GM08714 (cell line): ENCODE data around the gene FNDC11.
A peak's percentile ranks its signal among the peaks of the same experiment; 100 is the strongest.
"Not testable (repeated sequence)": the region's sequence is repeated elsewhere in the genome, so short reads cannot be mapped to it uniquely, and the experiment has no call there.

ENCODE experiments used
- H3K4me3 ChIP-seq: fragments of 200-500 bp; sonication (Bioruptor generic); 2 replicates; pipeline ENCODE4 v1.5.1; 2014; ENCODE audit warnings: mild to moderate bottlenecking, low read length, inconsistent platforms
- ZNF274 ChIP-seq: IDR thresholded peaks from 2 replicates; pipeline ENCODE4 v1.6.1; 2012; ENCODE audit warnings: mild to moderate bottlenecking, low read depth, low read length

The FNDC11 gene

DNA sequence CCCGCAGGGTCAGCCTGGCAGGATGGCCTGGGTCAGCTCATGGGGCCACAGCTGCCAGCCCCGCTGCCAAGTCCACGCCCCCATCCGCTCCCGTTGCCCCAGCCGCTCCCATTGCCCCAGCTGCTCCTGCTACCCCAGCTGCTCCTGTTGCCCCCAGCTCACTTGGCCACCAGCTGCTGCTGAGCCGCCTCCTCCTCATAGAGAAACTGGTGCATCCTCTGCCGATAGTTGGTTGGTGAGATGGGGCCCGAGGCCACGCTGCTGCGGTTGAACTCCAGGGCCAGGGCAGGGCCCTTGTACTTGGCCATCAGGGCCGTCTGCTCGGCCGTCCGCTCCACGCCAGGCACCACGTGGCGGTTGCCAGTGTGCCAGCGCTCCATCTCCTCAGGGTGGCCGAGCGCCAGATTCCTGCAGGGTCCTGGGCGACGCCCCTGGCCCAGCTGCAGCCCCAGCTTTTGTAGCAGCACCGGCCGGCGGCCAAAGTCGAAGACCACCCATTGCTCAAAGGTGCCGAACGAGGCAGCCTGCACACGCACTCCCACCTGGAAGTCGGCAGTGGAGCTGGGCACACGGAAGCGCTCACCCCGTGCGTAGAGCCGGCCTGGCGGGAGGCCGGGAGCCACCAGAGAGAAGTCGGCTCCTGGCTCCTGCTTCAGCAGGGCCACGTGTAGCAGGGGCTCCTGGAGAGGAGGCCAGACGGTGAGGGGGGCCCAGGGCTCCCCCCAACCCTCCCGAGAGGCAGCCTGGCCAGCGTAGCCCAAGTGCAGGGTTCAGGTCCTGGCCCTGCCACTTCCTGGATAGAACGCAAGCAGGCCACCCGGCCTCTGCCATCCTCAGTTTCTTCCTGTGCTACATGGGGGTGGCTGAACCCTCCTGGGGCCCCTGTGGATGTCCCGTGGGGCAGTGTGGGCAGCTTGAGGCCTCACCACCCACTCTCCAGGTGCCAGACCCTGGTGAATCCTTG, 15.3 kb downstream of the FNDC11 start:
- TF ChIP-seq ZNF274, result no peak

DNA sequence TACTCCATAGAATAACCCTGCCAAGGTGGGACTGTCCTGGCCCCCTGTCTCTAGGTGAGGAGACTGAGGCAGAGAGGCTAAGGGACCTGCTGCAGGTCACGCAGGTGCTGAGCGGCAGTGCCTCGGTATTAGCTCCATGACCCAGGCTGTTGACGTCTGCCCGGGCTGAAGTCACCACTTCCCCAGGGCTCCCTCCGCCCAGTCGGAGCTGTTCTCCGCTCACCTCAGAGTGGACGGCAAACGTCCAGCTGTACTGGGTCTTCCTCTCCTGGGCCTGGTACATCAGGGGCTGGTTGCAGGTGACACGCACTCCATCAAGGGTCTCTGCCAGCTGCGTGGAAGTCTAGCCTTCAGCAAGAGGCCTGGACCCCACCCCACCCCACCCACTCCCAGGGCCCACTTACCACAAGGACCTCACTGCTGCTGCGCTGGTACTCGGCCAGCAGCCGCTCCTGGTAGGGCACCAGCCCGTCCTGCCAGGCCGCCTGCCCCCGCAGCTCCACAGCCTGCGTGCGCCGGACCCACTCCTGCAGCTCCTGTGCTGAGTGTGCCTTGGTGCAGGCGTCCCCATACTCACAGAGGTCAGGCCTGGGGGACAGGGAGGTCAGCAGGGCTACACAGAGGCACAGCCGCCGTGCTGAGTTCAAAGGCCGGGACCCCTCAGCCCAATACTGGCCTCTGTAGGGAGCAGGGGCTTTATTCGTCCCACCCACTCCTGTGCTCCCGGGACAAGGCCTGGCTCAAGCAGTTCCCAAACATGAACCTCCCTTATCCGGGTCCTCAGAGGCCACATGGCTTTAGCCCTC, 16.5 kb downstream of the FNDC11 start:
- H3K4me3 ChIP-seq, result no peak overlapping the region
- TF ChIP-seq ZNF274, result no peak

More for the DNA sequence above, 15.3 kb downstream of the FNDC11 start:
- no peak overlapping the region for H3K4me3 ChIP-seq

DNA sequence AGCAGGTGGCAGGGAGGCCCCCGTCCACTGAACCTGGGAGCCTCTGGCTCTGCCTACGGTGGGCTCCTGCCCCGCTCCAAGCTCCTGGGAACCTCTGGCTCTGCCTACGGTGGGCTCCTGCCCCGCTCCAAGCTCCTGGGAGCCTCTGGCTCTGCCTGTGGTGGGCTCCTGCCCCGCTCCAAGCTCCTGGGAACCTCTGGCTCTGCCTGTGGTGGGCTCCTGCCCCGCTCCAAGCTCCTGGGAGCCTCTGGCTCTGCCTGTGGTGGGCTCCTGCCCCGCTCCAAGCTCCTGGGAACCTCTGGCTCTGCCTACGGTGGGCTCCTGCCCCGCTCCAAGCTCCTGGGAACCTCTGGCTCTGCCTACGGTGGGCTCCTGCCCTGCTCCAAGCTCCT, 17.1 kb downstream of the FNDC11 start:
- not testable (repeated sequence) for H3K4me3 ChIP-seq

DNA sequence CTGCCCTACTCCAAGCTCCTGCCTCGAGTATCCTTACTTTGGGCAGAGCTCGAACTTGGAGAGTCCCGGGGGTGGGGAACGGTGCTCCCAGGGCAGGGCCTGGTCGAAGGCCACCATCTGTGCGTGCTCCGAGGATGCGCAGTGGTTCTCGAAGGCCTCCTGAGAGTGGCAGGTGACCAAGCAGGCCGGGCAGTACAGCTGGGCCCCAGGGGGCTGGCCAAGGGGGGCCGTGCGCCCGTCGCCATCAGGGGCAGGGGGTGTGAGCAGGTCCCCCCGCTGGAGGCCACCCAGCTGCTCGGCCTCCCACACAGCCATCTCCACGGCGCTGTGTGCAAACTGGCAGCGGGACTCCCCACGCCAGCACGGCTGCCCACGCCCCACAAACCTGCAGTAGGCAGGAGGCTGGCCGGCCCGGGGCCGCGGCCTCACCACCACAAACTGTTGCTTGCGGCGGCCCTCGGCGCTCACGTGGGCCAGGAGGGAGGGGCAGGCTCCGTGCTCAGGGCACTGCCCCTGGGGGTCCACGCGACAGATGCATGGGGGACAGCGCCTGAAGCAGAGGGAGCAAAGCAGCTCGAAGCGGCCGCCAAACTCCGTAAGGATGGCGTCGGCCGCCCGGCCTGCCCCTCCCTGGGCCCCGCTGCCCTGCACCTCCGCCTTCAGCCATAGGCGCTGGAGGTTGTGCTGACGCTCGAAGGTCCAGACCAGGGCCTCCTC, 18.3 kb downstream of the FNDC11 start:
- H3K4me3 ChIP-seq, result no peak overlapping the region
- no peak for TF ChIP-seq ZNF274

DNA sequence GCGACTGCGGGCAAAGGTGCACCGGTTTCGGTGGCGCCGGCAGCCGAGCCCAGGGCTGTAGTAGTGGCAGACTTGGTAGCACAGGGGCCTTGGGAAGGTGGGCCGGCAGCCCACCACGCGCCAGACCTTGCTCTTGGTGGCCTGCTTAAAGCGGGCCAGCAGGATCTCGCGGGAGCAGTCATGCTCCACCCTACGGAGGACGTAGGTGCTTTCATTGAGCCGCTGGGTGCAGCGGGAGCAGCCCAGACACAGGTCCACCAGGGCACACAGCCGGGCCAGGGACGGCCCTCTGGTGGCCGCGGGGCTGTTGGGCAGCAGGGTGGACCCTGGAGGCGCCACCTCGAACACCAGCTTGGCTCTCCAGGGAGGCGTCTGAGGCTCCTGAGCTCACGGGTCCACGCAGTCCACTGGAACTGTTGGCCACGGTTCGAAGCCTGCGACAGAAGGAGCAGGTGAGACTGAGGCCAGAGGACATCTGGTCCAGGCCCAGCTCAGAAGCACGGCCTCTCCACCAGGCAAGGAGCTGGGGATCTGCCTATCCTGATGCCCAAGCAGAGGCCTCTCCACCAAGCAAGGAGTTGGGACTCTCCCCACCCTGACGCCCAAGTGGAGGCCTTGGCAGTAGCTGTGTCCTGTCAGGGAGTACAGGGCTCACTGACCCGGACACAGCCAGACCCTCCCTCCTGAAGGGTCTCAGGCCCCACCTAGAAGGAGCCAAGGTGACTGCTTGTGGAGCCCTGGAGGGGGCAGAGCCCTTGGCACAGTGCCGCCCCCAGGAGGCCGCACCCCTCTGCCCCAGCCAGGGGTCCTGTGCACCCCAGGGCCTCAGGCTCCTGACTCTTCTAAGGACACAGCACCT, 19.1 kb downstream of the FNDC11 start:
- TF ChIP-seq ZNF274, result no peak

DNA sequence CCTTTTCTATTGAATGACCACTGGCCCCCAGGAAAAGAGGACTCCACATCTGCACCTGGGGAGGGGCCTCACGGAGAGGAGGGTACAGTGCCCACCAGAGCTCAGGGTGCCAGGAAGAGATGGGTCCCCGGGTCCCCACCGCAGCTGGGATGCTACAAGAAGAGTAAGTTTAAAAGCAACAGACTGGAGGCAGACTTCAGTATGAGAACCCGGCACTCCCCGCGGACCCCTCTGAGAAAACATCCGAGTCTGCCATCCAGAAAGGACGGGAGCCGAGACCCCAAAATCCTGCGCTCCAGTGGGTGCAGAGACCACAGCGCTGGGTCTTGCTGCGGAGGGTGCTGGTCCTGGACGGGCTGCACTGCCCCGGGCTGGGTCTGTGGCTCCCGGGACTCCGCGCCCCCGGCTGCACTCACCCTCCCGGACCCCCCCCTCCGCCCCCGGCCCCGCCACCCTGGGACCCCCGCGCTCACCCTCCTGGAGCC, 19.7 kb downstream of the FNDC11 start:
- TF ChIP-seq ZNF274, result no peak
- H3K4me3 ChIP-seq, result peak overlapping the region; percentile 95

More for the DNA sequence above, 19.1 kb downstream of the FNDC11 start:
- peak overlapping the region; percentile 95; the same call in 1 of the 2 replicates for H3K4me3 ChIP-seq

DNA sequence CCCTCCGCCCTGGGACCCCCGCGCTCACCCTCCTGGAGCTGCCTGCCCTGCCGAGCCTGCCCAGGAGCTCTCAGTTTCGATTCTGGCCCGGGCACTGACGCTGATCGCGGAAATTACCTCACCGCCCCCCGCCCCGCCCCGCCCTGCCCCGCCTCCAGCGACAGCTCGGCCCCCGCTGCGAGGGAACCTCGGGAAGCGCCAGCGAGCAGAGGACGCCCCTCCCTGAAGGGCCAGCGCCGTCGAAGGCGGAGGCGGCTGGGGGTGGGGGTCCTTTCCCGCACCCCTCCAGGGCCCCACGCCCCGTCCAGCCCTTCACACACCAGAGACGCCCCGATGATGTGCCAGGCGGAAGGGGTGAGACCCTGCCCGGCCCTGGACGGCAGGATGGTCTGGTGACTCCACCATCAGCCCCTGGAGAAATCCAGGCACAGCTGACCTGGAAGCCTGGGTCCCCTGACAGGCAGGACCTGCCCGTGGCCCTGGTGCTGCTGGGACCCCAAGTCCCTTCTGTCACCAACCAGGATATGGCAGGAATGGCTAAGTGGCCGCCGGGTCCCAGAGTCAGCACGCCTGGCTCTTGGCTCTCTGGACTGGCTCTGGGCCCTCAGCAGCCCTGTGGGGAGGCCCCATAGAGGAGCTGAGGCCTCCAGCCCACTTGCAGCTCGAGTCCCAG, 20.3 kb downstream of the FNDC11 start, which contains the start of gene HELZ2:
Gene HELZ2 (minus strand): TSS at position 84 of the 673 bp plus-strand sequence. CDS start 1,854 bp downstream, outside the sequence.
- no peak for TF ChIP-seq ZNF274
- H3K4me3 ChIP-seq, result peak within 1 kb of the TSS; percentile 95

DNA sequence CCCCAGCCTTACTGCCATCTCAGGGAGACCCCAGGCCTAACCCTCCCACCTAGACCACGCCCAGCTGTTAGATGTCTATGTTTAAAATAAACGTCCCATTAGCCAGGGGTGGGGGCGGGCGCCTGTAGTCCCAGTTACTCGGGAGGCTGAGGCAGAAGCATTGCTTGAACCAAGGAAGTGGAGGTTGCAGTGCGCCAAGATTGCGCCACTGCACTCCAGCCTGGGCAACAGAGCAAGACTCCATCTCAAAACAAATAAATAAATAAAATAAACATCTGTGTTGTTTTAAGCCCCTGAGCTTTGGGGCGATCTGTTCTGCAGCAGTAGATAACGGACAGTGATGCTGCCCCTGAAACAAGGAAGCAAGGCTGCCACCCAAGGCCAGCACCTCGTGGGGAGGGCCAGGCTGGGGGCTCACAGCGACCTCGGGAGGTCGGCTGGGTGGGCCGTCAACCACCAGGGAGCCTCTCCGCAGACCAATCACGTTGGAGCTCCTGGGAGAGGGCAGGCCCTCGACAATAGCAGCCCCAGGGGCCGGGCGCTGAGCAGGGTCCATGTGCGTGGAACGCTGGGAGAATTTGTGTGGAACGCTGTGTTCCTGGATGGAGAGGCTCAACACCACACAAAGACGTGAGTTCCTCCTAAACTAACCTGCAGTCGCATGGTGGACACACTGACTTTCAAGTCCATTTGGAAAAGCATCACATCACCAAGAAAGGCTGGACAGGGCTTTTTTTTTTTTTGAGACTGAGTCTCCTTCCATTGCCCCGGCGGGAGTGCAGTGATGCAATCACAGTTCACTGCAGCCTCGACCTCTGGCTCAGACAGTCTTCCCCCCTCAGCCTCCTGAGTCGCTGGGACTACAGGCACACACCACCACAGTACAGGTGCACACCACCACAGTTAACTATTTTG, 21.1 kb downstream of the FNDC11 start:
- TF ChIP-seq ZNF274, result no peak
- H3K4me3 ChIP-seq, result no peak overlapping the region

DNA sequence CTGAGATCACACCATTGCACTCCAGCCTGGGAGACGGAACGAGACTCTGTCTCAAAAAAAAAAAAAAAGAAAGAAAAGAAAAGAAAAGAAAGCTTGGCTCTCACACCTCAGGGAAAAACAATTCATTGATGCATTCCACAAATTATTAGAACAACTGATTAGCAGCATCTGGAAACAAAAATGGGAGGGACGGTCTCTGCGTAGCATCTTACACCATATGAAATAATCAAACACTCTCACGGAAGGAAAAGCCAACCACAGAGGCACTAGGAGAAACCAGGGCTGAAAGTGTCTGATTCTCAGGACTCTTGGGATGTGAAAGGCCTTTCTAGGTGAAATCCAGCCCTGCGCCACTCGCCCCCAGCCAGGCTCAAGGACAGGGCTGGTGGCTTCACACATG, 22.4 kb downstream of the FNDC11 start:
- TF ChIP-seq ZNF274, result no peak
- H3K4me3 ChIP-seq, result no peak overlapping the region

DNA sequence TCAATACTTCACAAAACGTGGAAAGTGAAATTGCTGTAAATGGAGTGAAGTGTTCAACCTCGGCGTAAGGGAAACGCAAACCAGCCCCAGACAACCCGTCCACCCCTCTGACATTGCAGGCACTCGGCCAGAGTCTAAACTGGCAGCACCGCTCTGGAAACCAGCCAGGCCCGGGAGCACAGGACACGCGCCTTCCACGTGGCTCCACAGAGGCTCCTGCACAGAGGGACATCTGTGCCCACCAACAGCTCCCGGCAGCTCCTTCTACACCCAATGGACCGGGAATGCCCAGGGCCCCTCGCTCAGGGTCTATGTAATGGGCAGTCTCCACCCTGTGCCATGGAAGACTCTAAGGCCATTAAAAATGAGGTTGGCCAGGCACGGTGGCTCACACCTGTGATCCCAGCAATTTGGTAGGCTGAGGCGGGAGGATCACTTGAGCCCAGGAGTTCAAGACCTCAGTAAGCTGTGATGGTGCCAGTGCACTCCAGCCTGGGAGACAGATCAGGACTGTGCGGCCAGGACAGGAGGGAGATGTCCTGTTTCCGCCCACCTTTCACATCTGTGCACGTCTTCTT, 23.4 kb downstream of the FNDC11 start:
- no peak overlapping the region for H3K4me3 ChIP-seq
- no peak for TF ChIP-seq ZNF274

DNA sequence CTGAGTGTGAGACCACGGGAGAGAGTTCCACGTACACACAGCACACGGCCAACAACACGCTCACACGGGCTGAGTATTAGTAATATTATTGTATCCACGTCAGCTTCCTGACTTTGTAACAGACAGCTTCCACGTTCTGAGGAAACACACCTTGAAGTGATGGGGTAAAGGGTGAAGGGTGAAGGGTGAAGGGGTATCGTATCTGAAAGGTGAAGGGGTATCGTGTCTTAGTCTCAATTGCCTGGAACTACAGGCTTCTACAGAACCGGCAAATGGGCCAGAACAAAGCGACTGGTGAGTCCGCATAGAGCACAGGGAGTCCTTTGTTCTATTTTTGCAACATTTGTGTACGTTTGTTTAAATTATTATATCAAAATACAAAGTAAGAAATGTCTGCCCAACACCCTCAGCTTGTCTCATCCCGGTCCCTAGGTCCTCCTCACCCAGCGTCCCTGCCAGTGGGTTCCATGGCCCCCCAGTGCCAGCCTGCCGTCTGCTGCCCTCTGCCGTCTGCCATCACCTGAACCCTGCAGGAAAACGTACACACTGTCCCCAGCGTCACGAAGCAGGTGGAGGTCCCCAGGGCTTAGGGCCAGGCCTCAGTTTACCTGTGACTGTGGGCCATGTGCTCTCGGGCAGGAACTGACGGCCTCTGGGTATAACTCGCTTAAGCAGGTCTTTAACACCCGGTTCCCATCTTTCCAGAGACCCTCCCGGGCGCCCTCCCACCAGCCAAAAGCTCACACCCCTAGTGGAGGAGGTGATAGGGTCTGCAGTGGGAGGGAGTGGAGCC, 24.5 kb downstream of the FNDC11 start:
- no peak for TF ChIP-seq ZNF274
- H3K4me3 ChIP-seq, result no peak overlapping the region
